LNCaP clone FGC (cell line): Measurements from ENCODE around the gene ARHGEF28.

Experiments used
- DNase-seq: peaks from one replicate; pipeline ENCODE4 v3.0.0-alpha.2; 2011; ENCODE audit warnings: low read depth
- H3K4me3 ChIP-seq: 2 replicates; pipeline ENCODE4 v1.5.1; 2011; ENCODE audit warnings: mild to moderate bottlenecking, low read depth, low read length, control low read depth
- CTCF ChIP-seq: IDR thresholded peaks from 2 replicates; pipeline ENCODE4 v1.5.1; 2012; ENCODE audit warnings: mild to moderate bottlenecking; ENCODE audit not compliant: control insufficient read depth, insufficient read depth; ENCODE audit errors: extremely low read depth

Gene ARHGEF28

GRCh38 chr5:73641811-73642210 is 15.8 kb downstream of the ARHGEF28 start:
- DNase-seq = no peak
- no peak overlapping the region for H3K4me3 ChIP-seq
- no peak for TF ChIP-seq CTCF

DNA sequence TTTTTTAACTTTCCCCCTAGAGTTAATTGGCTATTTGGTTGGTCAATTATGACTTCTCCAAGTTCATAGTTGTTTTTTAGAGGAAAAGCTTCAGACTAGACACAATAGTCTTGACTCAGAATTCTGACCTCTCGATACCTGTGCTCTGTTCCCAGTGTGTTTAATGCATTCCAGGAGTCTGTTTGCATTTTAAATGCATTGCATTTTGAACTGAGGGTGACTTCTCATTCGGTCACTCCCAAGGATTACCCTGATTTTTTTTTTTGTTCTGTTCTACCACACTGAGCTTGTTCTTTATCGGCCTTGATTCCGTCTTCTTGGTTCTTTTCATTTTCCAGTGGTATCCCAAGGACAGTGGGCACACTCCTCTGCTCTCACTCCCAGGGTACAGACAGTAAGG is 16.3 kb downstream of the ARHGEF28 start:
- no peak for DNase-seq
- no peak overlapping the region for H3K4me3 ChIP-seq
- no peak for TF ChIP-seq CTCF

DNA sequence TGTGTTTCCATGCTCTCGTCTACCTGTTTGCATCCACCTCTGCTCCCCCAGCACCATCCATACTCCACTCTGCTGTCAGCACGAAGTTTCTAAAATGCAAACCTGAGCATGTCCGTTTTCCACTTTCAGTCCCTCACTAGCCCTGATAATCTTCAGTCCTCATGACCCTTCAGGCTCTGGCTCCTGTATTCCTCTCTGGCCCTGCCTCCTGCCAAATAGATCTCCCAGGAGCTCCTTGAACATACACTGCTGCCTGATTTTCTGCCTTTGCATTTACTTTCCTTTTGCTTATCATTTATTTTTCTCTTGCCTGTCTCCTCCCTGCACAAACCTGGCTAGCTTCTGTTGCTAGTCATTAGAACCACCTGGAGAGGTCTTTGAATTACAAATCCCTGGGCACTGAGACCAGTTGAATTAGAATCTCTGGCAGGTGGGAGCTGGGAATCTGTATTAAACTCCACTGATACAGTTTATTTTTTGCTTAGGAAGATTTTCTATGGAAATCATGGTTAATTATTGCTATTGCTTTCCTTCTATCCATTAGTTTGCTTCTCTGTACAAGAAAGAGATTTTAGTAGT is 18.5 kb downstream of the ARHGEF28 start:
- no peak for TF ChIP-seq CTCF
- no peak for DNase-seq
- H3K4me3 ChIP-seq = no peak overlapping the region

DNA sequence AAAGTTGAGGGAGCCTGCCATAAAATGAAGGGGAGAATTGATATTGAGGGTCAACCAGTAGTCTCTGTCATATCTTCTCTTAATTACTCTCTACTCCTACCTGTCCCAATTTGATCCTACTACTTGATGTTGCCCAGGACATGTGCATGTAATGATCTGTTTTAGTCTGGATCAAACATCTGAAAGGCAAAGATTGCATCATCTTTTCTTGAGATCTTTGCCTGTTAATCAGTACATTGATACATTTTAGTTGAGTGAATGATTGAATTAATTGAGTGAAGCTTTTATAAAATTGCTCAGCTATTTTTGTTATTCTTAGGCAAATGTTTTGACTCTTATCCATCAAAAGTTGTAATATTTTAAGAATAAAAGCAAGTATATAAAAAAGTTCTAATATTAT is 21.7 kb downstream of the ARHGEF28 start:
- H3K4me3 ChIP-seq = no peak overlapping the region
- TF ChIP-seq CTCF = no peak
- no peak for DNase-seq

DNA sequence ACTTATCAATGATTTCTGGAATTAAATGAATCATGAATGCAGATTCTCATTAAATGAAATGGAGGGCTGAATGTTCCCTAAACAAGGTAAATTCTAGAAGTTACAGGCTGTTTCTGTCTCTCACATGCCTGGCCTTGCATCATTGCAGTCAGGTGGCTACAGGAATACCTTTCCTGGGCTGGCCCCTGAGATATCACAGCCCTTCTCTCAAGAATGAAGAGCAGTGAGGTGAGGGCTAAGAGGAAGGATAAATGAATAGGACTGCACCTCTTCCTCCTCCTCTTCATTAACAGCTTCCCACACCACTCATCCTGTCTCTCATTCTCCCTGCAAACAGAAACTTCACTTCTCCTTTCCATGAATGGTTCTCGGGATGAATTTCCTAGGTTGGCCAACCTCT is 22.5 kb downstream of the ARHGEF28 start:
- H3K4me3 ChIP-seq = no peak overlapping the region
- no peak for TF ChIP-seq CTCF
- no peak for DNase-seq

GRCh38 chr5:73649926-73650325 is 23.9 kb downstream of the ARHGEF28 start:
- no peak for DNase-seq
- no peak overlapping the region for H3K4me3 ChIP-seq
- no peak for TF ChIP-seq CTCF

- DNase-seq = peak; percentile 75
- H3K4me3 ChIP-seq = no peak overlapping the region
- TF ChIP-seq CTCF = no peak
These were observed 26.4 kb downstream of the ARHGEF28 start for GRCh38 chr5:73652391-73652790.
